Ammon's horn (tissue), 1 donor: ENCODE data around the gene TBX3.

Experiments
- DNase-seq: peaks from one replicate; pipeline ENCODE4 v3.0.0-alpha.2; 2016; ENCODE audit warnings: low spot score

TBX3 gene

DNA sequence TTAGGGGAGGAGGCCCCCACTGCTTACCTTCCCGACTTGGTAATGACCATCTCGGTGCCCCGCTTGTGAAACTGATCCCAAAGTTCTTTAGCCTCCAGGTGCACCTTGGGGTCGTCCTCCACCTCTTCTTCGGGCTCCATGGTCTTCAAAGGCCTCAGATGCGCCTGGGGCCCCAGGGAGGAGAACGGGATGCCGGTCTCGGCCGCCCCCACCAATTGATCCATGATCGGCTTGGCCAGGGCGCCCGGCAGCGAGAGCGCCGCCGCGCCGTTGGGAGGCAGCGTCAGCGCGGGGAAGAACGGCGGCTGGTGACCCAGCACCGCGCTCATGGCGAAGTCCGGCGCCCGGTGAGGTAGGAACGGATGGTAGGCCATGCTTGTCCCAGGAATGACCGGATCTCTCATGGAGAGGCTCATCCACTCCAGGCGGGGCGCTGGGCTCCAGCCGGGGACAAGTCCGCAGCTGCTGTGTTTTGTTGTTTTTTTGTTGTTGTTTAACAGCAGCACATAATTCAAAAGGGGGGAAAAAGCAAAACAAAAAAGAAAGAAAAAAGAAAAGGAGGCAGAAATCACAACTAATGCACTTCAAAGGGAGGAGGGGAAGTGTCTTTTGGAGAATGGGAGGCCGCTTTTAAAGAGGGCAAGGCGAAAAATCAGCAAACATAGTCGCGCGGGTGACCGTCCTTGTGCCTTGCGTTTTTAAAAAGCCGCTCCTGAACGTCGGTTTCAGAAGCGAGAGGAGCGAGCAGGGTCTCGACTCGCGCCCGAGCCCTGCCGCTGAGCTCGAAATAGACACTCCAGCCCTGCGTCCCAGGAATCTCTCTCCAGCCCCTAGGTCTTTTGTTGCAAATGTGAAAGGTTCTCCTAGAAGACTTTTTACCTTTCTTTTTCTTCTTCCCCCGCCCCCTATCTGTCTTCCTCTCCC lies 928 bp downstream of the TBX3 start:
- no peak for DNase-seq

DNA sequence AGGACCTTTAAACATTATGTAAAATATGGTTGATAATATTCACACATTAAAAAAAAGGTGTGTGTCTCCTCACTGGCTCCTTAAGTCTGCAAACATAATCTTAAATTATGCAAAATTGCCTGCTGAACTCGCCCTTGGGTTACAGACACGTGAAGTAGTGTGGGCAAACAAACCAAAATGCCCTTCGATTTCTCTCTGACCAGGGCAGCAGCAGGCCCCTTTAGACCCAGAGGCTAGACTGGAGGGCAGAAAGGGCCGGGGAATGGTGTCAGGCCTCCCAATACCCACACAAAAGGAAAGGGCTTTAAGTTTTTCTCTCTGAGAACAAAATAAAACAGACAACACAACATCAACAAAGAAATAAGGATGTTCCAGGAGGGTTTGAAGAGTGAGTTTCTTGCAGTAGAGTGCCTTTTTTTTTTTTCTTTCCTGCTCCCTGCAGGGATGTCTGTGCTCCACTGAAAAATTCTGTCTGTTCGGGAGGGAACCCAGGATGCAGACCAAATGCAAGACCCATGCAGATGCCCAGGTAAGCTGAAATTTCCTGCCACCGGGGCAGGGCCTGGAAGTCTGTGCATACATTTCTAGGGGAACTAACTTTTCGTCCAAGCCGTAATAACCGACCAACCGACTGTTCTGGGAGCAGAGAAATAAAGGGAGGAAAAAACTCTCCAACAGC lies 1.7 kb downstream of the TBX3 start:
- DNase-seq: no peak

DNA sequence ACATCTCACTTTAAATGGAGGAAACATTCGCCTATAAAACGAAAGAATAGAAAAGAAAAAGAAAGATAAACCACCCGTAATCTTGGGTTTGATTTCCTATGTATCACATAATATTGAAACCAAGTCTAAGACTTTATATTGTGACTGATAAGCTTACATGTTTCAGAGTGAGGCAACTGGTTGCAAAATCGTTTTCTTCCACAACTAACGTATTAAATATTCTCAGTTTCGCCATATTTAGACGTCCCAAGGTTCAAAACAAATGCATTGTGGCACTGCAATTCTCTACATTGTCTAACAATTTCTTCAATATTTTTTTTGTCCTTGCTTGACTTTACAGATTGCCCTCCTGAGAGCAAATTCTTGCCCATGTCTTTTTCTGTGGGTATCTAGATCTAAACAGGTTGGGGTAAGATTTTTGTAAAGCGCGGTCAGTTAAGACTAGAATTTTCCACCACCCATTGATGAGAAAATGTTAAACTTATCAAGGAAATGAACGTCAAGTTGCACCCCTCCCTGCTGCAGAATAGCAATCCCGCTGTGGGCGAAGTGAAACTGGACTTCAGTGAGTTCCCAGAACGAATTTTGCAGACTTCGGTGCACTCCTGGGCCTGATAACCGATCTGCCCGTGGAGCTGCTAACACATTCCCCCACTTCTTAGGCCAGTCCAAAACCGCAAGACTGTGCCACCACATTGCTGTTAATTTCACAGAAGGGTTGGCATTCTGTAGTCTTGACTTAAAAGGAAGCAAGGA lies 2.7 kb downstream of the TBX3 start:
- no peak for DNase-seq

- no peak for DNase-seq
These were observed 3.3 kb downstream of the TBX3 start for GRCh38 chr12:114680604-114681069.

DNA sequence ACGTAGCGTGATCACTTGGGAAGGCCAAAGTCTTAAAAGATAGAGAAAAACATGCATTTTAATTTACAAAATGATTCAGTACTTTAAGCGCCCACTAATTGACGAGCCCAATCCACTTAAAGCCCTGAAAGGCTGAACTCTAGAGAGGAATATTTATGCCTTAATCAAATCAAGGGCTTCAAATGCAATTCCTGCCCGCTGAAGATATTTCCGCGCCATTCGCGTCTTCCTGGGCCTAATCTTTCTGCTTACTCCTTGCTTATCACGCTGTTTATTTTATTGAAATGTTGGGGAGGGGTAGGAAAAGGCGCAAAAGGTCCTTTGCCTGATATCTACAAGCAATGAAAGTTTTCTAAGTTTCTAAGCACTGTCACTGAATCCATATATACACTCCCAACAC lies 4.0 kb downstream of the TBX3 start:
- no peak for DNase-seq

DNA sequence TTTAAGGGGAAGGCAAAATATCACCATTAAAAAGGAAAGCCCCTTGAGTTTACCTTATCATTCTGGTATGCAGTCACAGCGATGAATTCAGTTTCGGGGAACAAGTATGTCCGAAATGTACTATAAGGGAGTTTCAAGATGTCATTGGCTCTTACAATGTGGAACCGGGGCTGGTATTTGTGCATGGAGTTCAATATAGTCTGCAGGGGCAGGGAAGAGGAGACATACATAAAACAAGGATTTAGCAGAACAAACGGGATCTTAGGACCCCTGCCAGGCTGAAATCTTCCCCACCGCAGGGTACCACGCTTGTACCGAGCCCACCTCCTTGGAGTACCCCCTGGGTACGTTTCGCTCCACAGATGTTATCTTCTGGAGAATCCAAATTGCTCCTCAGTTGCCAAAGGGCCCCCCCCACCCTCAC lies 4.5 kb downstream of the TBX3 start:
- no peak for DNase-seq

- no peak for DNase-seq
These were observed 5.3 kb downstream of the TBX3 start for GRCh38 chr12:114678718-114679117.

GRCh38 chr12:114678028-114678427 lies 5.9 kb downstream of the TBX3 start:
- DNase-seq: no peak

DNA sequence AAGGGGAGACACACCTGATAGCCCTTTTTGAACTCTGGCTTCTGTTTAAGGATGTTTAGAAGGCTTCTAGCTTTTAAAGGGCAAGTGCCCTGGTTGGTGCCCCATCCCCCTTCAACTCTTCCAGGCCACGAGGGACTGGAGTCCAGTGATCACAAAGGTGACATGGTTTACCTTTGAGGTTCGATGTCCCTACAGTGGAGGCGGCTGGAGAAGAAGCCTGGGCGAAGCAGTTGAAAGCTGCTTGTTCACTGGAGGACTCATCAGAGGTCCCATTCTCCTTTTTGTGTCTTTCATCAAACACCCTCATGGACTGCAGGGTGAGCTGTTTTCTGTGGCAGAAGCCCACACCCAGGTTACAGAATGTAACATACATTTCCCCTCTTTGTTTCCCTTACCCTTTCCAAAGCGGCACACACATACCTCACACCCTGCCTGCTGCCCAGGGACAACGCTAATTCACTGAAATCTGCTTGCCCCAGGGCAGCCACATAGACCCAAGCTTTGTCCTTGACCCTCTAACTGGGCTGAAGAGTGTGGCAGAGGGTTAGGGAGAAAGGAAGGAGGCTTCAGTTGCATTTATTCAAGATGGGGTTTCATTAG lies 7.7 kb downstream of the TBX3 start:
- DNase-seq: no peak

GRCh38 chr12:114674251-114675047 lies 9.5 kb downstream of the TBX3 start:
- DNase-seq: no peak

- no peak for DNase-seq
These were observed 10.1 kb downstream of the TBX3 start for GRCh38 chr12:114673901-114674250.

- no peak for DNase-seq
These were observed 10.7 kb downstream of the TBX3 start for GRCh38 chr12:114673169-114673833.

DNA sequence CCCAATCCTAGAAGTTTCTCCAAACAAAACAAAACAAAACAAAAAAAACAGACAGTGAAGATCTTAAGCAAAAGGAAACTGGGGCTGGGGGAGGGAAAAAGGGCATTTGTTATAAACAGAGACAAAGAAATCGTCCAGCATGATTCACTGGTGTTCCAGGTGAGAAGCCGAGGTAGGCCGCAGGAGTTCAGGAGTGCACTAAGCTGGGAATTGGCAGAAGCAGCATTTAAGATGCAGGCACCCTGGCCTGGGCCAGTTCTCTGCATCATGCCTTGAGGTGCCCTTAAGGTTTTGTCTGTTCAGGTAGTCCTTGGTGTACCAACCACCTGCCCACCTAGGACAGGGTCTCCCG lies 11.2 kb downstream of the TBX3 start:
- DNase-seq: no peak

- no peak for DNase-seq
These were observed 12.2 kb downstream of the TBX3 start for GRCh38 chr12:114671443-114672411.

- no peak for DNase-seq
These were observed 12.9 kb downstream of the TBX3 start for GRCh38 chr12:114671066-114671442.

DNA sequence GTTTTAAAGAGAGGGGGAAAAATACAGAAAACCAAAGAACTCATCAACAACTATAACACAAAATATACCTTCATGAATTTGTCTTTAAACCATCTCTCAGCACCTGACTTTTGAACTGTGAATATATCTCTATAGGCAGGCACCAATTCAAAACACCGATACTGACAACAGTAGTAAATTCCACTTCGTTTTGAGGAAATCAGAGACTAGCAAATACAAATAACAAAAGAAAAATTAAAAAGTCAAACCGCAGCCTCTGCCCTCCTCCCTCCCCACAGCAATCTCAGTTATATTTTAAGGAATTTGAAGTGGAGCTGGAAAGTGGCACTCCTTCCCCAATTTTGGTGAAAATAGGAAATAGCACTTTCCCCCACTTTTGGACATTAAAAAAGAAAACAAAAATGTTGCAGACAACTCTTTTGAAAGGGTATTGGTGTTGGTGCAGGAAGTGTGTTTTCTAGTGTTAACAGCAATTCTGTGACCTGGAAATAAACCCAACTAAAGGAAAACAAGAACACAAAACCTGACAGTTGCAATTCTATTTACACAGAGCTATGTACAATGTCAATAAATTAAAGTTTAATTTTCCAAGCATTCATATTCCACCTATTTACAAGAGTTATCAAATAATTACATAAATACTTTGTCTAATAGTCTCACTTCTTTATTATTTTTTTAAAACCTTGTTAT lies 13.5 kb downstream of the TBX3 start:
- no peak for DNase-seq

DNA sequence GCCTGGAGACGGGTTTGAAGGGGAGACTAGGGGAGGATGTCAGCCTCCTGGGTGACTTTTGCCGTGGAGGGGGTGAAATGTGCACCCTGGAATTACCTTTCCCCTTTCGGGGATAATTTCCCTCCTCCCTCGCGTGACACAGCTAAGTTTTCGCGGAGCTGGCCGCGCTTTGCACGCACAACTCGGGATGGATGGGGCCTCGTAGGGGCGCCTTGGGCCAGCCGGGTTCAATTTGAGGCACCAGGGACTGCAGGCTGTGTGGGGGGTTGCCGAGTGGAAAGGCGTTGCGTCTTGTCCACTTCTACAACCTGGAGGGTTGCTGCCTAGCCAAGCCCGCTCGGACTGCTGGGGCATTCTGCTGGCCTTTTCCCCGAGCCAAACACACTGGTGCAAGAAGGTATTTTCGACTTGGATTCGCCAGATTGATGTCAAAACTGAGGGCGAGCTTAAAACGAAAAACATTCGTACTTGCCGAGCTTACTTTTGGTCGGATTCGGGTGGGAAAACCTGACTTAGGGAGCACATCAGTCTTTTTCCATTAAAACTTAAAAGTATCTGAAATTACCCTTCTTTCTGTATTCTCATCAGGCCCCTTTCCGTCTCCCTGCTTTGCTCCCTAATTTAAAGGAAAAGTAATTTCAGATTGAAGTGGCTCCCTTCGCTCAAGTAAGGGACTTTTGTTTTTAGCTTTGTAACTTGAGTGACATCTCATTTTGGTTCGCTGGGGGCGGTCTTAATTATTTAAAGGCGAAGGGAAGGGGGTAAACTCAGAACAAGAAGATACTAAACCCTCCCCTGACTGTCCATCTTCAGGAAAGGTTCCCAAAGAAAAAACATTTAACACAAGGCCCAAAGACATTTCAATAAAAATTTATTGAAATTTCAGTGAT lies 14.3 kb downstream of the TBX3 start:
- DNase-seq: no peak

- DNase-seq: no peak
These were observed 15.1 kb downstream of the TBX3 start for GRCh38 chr12:114668886-114669288.
